Measurements from ENCODE around the gene PTGER2.

Gene PTGER2

DNA sequence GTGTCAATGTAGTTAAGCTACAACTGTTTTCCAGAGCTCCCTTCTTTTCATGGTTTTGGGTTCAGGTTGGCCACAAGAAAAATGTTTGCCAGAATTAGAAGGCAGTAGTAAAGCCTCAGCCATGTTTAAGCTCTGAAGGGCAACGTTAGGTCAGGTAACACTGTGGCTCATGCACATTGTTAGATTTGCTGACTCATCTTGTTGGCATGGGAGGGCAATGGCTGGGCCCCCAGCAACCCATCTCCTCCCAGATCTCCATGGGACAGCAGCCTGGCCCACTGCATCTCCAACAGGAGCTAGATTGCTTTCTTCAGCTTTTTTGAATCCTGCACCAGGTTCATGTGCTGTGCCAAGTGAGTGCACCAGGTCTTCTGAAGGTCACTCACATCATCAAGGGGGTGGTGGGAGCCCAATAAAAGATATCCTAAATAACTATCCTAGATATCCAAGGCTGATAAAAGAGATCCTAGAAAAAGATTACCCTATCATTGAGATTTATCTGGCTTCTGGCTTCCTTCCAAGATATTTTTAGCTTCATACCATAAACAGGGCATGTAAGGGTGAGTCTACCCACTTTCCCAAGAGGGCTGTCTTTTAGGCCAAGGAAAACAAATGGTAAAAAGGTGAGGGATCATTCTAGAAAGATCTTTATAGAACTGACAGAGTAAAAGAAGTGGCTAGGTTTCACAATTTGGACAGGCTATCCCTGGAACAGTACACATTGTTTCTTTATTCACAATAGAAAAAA, 28.9 kb downstream of the PTGER2 start:
- no peak for DNase-seq

DNA sequence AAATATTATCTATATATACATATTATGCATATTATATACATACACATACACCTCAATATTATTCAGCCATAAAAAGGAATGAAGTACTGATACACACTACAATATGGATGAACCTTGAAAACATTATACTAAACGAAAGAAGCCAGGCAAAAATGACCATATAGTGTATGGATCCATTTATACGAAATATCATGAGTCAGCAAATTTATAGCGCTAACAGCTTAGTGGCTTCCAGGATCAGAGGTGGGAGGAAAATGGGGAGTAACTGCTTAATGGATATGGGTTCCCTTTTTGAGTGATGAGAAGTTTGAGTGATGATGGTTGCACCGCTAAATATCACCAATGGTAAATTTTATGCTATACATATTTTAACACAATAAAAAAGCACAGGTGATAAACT, 32.7 kb downstream of the PTGER2 start:
- DNase-seq: no peak

DNA sequence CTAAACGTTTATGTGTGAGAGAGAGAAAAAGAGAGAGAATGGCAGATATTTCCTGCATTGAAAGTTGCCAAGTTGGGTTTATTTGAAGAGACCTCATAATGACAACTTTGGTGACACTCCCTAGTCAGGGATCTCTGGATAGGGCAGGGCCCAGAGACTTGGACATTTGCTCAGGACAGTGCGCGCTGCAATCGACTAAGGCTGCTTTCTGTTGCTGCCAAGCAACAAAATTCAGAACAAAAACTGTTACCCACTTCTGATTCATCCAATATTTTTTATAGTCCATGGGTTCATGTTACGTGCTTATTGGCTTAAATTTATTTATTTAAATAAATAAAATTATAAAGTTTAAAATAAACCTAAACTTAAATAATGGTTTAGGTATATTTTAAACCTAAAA, 34.2 kb downstream of the PTGER2 start:
- no peak for DNase-seq

DNA sequence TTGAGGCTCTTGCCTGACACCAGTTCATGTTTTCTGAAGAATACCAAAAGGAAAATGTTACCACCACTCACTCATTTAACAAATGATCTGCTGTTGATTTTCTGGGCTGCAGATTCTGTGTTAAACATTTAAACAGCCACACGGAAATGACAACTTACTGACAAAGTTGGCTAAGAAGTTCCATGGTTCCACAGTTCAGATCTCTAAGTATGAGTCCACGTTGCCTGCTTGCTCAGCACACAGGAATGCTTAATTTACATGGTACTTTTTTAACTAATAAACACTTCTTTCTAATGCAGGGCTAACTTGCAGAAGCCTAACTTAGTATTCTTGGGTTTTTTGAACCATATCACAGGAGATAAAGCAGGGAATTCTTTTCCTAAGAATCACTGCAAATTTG, 34.7 kb downstream of the PTGER2 start:
- no peak for DNase-seq

DNA sequence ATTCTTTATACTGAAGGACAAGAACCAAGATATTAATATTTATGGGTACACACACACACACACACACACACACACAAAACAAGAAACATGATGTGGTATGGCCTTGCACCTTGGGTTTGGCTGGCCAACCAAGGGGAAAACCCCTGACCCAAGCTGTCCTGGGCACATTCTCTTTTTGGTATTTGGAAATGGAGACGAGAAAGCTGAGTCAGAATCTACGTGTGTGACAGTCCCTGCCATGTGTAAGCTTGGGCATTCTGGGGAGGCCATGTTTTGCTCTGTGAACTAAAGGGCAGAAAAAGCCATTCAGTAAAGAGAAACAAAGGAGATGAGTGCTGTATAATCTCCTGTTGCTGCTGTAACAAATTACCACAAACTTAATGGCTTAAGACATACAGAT, 35.6 kb downstream of the PTGER2 start:
- DNase-seq: no peak

DNA sequence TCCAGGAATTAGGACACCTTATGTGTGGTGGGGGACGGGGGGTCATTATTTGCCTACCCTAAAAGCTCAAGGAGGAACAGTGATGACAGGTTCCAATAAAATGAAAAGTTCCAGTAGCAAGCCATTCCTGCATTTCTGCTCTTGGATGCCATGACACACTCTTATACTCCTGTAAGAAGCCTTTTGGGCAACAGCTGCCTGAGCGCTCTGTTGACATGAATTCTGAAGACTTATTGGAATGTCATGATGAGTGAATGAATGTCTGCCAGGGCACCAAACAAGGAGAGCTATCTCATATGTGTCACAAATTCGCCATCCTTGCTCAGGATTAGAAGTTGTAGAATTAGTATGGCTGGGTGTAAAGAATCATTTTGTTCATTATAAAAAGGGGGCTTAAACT, 36.3 kb downstream of the PTGER2 start:
- no peak for DNase-seq

DNA sequence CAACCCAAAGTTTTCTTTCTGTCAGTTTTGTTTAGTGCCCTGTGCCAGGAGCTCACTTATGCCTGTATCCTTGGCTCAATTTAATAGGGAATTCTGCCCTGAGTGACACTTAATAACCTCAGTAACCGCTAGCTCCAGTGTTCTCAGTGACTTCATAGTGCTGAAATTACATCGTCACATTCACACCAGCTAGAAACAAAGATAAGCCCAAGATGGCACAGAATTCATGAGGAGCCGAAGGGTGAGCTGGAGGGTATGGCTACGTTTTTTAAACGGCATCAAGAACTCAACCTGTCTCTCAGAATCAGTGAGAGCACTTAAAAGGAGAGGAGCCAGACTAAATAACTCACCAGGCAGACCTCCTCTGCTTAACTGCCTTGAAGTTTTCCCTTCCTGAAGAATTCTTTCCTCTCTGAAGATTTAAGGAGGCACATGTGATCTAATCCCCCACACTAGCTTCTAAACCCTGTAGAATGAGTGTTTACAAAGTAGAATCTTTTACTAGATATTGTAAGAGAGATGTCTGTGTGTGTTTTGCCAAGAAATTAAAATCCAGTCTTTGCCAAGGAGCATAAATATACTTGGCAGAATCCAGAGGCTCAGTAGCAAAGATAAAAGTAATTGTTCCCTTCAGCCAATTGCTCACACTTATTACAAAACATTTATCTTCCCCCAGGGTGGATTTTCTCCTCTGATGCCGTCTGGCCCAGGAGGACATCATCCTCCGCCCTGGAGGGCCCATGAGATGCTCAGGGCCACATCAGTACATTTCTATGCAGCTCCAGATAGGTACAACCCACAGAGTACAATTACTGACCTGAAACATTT, 37.3 kb downstream of the PTGER2 start:
- no peak for DNase-seq

DNA sequence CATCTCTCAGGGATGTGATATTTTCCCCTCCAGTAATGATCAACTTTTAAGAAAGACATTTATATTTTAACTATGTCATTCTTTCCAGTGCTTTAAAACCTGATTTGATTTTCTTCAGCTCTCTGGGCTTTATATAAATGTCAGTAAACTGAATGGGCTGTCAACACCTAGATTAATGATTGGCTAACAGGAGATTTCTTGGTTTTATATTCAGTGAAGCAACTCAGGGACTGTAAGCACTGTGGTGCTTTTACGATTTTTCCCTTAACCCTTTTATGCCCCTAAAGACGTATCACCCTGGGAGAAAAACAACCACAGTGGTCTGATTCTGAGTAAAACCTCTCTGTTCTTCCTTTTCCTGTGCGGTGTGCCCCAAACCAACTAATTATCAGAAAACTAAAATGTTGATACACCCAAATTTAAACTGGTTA, 38.0 kb downstream of the PTGER2 start:
- no peak for DNase-seq

DNA sequence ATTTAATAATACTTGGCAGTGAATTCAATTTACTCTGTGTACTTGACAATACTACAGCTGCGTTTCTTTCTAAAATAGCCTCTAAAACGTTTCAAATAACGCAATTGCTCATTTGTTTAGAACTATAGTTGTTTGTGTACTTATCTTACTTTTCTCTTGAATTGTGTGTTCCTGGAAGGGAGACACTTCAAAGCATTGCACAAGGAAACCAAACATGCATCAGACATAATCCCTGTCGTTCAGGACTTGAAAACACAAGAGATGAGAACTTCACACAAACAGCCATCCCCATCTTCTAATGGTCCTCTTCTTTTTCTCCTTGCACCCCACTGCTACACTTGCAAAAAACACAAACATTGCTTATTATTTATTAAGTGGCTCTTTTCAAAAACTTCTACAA, 38.5 kb downstream of the PTGER2 start:
- DNase-seq: no peak

DNA sequence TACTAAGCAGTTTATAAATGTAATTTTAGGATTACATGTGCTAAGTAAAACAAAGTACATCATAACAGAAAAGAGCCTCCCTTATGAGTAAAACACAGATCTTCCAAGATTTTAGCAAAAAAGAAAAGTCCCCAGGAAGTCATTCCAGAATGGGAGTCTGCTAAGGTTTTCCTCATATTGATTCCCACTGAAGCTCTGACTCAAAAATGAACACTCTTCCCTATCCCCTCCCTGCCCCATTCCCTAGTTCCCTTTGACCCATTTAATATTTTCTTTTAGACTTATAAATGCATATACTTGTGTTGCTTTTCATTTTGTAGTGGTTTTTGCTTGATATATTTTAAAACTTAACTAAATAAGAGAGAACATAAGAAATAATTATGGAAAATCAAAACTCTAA, 40.1 kb downstream of the PTGER2 start:
- DNase-seq: no peak

DNA sequence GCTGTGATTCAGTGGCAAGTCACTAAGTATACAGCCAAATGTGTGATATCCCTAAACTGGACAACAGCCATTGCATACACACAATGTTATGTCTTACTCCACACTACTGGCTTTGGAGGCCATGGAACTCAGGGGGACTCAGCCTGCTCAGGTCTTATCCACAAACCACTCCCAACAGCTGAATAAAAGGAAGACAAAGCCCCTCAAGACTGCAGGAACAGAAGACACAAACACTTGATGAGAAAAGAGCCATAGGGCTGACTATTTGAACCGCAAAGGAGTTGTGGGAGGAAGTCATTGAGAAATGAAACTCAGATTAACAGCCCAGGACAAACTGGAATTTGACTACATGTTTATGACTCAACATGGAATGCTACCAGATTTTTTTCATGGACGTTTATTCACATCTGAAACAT, 40.9 kb downstream of the PTGER2 start:
- DNase-seq: no peak

DNA sequence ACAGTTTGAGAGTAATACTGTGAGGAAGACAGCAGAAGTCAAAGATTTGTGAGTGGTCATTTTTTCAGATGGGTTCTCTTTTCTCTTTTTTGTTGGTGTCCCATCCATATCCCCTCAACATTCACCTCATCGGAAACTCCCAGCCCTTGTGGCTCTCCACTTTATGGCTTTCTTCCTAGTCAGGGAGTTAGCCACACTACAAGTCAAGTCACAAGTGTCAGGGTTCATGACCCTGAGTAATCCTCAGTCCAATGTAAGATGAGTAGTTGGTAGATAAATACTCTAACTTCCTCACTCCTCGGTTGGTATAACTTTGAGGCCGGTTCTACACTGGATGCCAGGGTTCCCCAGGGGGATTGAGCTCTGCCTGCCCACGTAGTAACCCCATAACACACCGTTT, 41.4 kb downstream of the PTGER2 start:
- no peak for DNase-seq

DNA sequence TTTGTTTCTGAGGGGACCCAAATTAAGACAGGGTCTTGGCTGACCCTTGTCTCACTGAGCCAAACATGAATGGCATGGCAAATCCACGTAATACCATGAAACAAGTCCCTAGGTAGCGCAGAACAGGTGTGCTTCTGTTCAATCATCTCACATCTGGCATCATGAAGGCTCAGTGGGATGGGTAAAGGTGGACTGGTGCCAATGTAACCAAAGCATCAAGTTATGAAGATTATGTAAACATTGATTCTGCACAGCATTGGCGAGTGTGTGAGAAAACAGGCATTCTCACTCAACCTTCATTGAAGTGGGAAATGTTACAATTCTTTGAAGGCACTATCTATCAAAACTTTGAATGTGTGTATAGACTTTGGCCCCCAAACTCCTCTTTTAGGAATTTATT, 41.9 kb downstream of the PTGER2 start:
- DNase-seq: no peak

DNA sequence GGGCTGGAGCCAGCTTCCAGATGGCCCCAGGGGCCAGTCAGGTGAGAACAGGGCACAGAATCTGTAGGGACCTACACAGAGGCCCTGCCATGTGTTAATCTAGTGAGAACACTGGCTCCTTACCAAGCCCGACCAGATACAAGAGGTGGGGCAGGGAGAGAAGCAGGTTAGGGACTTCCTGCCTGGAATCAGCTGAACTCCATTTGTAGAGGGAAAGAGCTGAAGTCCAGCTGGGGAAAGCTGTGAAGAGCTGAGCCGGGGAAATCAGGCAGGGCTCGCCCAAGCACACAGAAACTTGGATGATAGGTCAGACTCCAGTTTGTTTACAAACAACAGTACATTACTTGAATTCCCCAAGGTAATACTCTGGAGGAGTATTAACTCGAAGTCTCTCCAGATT, 46.7 kb downstream of the PTGER2 start:
- DNase-seq: no peak

DNA sequence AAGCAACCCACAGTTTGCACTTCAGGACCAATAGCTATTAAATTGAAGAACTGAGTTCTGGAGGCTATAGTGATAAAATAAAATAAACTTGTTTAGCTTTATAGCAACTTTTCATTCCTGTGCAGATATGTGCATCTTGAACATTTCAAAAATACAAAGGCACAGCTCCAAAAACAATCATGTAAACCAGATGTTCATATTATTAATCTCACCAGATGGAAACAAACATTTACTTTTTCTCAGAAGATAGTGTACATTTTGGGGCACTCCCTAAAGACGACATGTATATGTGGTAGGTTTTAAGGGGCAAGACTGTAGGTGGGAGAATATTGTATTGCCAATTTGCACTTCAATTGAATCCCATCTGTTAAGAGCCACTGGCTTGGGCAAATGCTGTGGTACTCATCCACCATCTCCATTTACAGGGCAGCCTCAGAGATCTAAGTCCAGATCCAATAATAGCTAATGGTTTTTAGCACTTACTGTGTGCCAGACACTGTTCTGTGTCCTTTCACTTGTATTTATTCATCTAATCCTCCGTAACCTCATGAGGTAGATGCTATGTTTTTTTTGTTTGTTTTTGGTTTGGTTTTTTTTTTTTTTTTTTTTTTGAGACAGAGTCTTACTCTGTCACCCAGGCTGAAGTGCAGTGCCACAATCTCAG, 49.1 kb downstream of the PTGER2 start:
- DNase-seq: no peak

DNA sequence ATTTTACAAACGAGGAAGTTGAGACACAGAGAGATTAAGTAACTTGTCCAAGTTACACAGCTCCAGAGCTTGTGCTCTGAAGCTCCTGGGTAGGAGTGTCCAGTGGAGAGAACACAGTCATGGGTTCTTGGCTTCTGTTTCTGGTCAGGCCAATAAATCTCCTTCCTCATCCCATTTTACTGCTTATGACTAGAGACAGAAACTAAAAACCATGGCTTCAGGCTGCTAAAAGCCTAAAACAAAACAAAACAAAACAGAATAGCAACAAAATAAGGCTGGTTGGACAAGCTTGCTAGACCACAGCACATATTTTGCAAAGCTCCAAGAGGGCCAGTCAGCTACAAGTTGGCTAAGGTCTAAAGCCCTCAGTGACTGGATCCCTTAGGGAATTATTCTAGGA, 49.8 kb downstream of the PTGER2 start:
- DNase-seq: no peak

DNA sequence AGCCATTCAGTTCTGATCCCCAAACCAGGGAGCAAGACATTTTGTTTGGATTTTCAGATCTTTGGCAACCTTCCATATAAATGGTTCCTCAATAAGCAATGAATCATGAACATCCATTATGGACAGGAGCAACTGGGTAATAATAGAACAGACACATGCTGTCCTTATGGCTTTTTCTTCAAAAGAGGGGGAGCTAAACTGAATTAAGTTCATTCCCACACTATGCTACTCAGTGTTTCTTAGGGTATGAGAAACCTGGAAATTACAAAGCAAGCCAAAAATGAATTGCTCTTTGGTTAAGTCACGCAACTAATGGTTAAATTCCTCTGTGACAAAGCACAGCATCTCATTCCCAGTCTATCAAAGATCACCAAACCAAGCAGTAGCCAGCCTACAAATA, 51.0 kb downstream of the PTGER2 start:
- no peak for DNase-seq

DNA sequence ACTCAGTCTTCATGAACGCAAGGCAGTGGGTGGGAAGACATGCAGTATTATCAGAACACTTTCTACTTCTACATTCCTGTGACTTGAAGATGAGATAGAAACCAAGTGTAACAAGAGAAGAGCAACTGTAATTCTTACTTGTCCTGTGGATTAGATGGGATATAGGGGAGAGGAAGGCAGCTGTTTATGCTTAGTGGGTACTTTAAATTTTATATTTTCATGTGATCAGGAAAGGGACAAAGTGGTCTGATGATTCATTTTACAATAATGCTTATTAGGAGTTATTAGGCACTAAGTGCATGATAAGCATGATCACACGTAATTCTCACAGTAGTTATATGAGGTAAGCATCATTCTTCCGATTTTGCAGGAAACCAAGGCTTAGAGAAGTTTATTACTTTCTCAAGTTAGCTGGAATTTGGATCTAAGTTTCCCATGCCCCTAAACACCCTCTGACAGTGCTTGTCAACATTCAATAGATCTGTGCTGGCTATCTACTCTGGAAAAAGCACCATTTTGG, 52.7 kb downstream of the PTGER2 start:
- DNase-seq: no peak

DNA sequence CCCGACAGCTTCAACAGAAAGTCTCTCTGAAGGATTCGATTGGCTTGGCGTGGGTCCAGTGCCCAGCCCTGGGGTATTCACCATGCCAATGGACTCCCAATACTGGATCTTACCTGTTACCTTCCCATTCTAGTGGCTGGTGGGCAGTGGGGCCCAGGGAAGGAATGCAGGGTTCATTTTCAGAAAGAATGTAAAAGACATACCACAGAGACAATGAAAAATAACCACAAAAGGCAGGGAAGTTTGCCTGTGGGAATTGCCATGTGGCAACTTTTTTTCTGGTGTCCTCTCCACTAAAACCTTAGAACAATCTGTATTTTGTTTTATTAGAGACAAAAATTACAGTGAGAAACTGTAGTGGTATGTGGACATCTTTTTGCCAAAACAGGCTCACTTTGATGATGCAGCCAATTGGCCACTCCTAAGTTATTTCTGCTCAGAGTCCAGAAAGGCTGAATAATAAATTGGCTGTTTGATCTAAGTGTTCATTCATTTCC, 55.2 kb downstream of the PTGER2 start:
- no peak for DNase-seq

DNA sequence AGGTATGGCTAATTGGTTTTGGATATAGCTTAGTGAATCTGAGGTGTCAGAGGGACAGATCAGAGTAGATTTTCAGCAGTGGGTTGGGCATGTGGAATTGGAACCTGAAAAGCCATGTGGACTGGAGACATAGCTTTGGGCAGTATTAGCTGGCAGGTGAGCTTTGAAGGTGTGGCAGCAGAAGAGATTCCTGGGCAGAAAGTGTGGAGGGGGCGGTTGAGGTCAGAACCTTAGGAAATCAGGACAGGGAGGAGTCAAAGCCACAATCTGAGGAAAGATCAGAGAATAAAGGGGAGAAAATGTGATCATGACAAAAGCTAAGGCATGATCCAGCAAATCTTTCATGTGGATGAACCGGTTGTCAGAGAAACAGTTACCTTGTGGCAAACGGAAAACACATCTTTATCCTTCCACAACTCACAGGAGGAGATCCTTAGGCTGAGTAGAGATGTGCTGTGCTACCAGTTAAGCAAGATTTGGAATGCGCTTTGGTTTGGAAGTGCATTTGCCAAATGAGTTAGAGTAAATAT, 56.4 kb downstream of the PTGER2 start:
- no peak for DNase-seq

DNA sequence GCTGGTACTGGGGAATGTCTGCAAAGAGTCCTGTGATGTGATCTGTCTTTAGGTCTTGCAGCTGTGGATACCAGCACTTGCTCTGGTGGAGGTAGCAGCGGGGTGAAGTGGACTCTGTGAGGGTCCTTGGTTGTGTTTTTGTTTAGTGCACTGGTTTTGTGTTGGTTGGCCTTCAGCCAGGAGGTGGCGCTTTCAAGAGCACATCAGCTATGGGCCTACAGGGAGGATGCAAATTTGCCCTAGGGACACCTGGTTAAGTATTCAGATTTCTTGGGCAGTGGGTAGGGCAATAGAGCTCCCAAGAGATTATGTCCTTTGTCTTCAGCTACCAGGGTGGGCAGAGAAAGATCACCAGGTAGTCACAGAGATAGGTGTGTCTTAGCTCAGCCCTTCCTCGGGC, 63.8 kb downstream of the PTGER2 start:
- no peak for DNase-seq

All from activated CD4-positive, alpha-beta T cell treated with anti-CD3 and anti-CD28 coated beads, Interleukin-2, amount 50 U/mL, for 4 hours (primary cell).